Vagina (tissue), 2 donors: Measurements from ENCODE around the gene SCARF2.

ENCODE experiments used
- POLR2A ChIP-seq, 2 donors: fragments of 450-650 bp; IDR thresholded peaks; one replicate each; pipeline ENCODE4 v1.6.1; 2017; ENCODE audit warnings: antibody characterized with exemption in 2 of 2, mild to moderate bottlenecking in 2 of 2, moderate library complexity in 2 of 2
- TF ChIP-seq, protein P1 (sequence below), 3 experiments: fragments of 450-650 bp in 2 of 3; fragments of 200-600 bp in 1 of 3; sonication (generic) in 1 of 3; IDR thresholded peaks; one replicate each; pipeline ENCODE4 v1.5.1; 2017 to 2019; ENCODE audit warnings: antibody characterized with exemption in 3 of 3, mild to moderate bottlenecking in 2 of 3, moderate library complexity in 2 of 3

DNA sequence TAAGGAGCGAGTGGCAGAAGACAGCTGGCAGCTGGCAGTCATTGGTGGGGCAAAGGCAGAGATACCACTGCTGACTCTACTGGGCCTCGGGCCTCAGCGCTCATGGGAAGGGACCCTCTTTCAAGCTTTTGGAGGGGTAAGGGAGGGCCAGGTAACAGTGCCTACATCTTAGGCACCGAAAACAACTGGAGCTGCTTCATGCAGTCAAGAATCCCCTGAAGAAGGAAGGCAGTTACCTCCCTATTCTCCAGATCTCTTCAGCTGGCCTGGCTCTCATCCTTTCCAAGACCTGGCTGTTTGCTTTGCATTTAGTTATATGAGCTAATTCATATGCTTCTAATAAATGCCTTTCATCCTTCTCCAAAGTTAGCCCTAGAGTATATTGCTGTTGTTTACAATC lies 59.5 kb downstream of the SCARF2 start:
- TF ChIP-seq, protein P1, sequence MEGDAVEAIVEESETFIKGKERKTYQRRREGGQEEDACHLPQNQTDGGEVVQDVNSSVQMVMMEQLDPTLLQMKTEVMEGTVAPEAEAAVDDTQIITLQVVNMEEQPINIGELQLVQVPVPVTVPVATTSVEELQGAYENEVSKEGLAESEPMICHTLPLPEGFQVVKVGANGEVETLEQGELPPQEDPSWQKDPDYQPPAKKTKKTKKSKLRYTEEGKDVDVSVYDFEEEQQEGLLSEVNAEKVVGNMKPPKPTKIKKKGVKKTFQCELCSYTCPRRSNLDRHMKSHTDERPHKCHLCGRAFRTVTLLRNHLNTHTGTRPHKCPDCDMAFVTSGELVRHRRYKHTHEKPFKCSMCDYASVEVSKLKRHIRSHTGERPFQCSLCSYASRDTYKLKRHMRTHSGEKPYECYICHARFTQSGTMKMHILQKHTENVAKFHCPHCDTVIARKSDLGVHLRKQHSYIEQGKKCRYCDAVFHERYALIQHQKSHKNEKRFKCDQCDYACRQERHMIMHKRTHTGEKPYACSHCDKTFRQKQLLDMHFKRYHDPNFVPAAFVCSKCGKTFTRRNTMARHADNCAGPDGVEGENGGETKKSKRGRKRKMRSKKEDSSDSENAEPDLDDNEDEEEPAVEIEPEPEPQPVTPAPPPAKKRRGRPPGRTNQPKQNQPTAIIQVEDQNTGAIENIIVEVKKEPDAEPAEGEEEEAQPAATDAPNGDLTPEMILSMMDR (IDR thresholded peaks at IDR 0.05), result no peak
- TF ChIP-seq POLR2A (IDR thresholded peaks at IDR 0.05), result no peak
